Activated naive CD4-positive, alpha-beta T cell treated with anti-CD3 and anti-CD28 coated beads for 36 hours (primary cell): ENCODE measurements around the gene STK32C. TPM values are rescaled to one million over a fixed set of nuclear protein-coding genes. Genes with fewer than 3 reads are reported as not detected.
"Not testable (repeated sequence)": the region's sequence is repeated elsewhere in the genome, so short reads cannot be mapped to it uniquely, and the experiment has no call there.

Source experiments
- CTCF ChIA-PET: fragments of 350-600 bp; sonication (Branson Sonifier 250); formaldehyde crosslinking; loops from one replicate; lab custom pipeline; 2021; ENCODE audit warnings: antibody characterized with exemption; lab: Charles Lee
- DNase-seq: peaks from one replicate; pipeline ENCODE4 v3.0.0-alpha.2; 2020
- H3K27ac Mint-ChIP-seq: one replicate; pipeline ENCODE4 v1.8.0; 2021; ENCODE audit warnings: mild to moderate bottlenecking, mixed read lengths
- H3K27me3 Mint-ChIP-seq: one replicate; pipeline ENCODE4 v1.8.0; 2021; ENCODE audit warnings: low read depth, mixed read lengths
- H3K36me3 Mint-ChIP-seq: one replicate; pipeline ENCODE4 v1.8.0; 2021; ENCODE audit warnings: low read depth, mixed read lengths
- H3K4me1 Mint-ChIP-seq: one replicate; pipeline ENCODE4 v1.8.0; 2021; ENCODE audit warnings: low read depth, mixed read lengths
- H3K4me3 Mint-ChIP-seq: one replicate; pipeline ENCODE4 v1.8.0; 2021; ENCODE audit warnings: mild to moderate bottlenecking, moderate library complexity, mixed read lengths
- H3K9me3 Mint-ChIP-seq: one replicate; pipeline ENCODE4 v1.8.0; 2021; ENCODE audit warnings: mixed read lengths
- intact Hi-C: fragments of 100-400 bp; cut with micrococcal nuclease; formaldehyde crosslinking; loops from one replicate; pipeline ENCODE4 v1.15.1; 2023
- total RNA-seq, 2 experiments: library from RNA; stranded (reverse); gene quantifications; one replicate each; pipeline ENCODE4 v1.2.3, GENCODE V29; 2021

STK32C gene
- total RNA-seq, 2 experiments from 2014 or later, result 16.5 to 16.6 TPM

- no peaks in the 10 kb centered on the region for H3K9me3 Mint-ChIP-seq
- H3K27me3 Mint-ChIP-seq, result no peaks in the 10 kb centered on the region
- H3K27ac Mint-ChIP-seq, result no peak overlapping the region
- H3K4me3 Mint-ChIP-seq, result no peak overlapping the region
- no peak for DNase-seq
- H3K4me1 Mint-ChIP-seq, result peaks cover 22% of the 10 kb centered on the region
- intact Hi-C loops, result loop anchor here (10.0 kb wide), 1 partner anchor 58 kb away; no protein-coding TSS in a partner anchor
- CTCF ChIA-PET, result no interaction called here
- no peaks in the 10 kb centered on the region for H3K36me3 Mint-ChIP-seq
These were observed 141.4 kb downstream of the STK32C start for GRCh38 chr10:132166216-132166950.

GRCh38 chr10:132165416-132165980 is 142.3 kb downstream of the STK32C start:
- Mint-ChIP-seq H3K27me3 (no peaks in the 10 kb centered on the region), H3K4me3 (no peak overlapping the region), H3K27ac (no peak overlapping the region), H3K9me3 (no peaks in the 10 kb centered on the region), H3K4me1 (peaks cover 22% of the 10 kb centered on the region), H3K36me3 (no peaks in the 10 kb centered on the region)
- no peak for DNase-seq
- intact Hi-C loops, result loop anchor here (10.0 kb wide), 1 partner anchor 59 kb away; no protein-coding TSS in a partner anchor
- CTCF ChIA-PET, result interaction anchor here (0.6 kb wide), 1 partner anchor 53 kb away, joined by 4 read pairs; no protein-coding TSS in a partner anchor

- Mint-ChIP-seq H3K9me3 (no peaks in the 10 kb centered on the region), H3K27me3 (no peaks in the 10 kb centered on the region), H3K4me1 (peaks cover 22% of the 10 kb centered on the region), H3K27ac (no peak overlapping the region), H3K4me3 (no peak overlapping the region), H3K36me3 (no peaks in the 10 kb centered on the region)
- intact Hi-C loops, result loop anchor here (10.0 kb wide), 1 partner anchor 60 kb away; no protein-coding TSS in a partner anchor
- CTCF ChIA-PET, result interaction anchor here (0.6 kb wide), 2 partner anchors 54 to 281 kb away, joined by 3 to 4 read pairs; no protein-coding TSS in a partner anchor
- DNase-seq, result no peak
These were observed 142.9 kb downstream of the STK32C start for GRCh38 chr10:132164761-132165278.

GRCh38 chr10:132163826-132164515 is 143.8 kb downstream of the STK32C start:
- Mint-ChIP-seq H3K36me3 (no peaks in the 10 kb centered on the region), H3K4me3 (no peak overlapping the region), H3K9me3 (no peaks in the 10 kb centered on the region), H3K4me1 (peaks cover 28% of the 10 kb centered on the region), H3K27ac (peak overlapping the region; percentile 44), H3K27me3 (no peaks in the 10 kb centered on the region)
- intact Hi-C loops, result loop anchor here (2.0 to 10.0 kb wide), 4 partner anchors 61 to 263 kb away; partner anchors contain the start of gene PPP2R2D
- DNase-seq, result no peak
- CTCF ChIA-PET, result interaction anchor here (0.6 kb wide), 1 partner anchor 280 kb away, joined by 3 read pairs; no protein-coding TSS in a partner anchor

GRCh38 chr10:132163278-132163765 is 144.4 kb downstream of the STK32C start:
- H3K4me3 Mint-ChIP-seq, result no peak overlapping the region
- no peaks in the 10 kb centered on the region for H3K36me3 Mint-ChIP-seq
- peak; percentile 77 for DNase-seq
- CTCF ChIA-PET, result no interaction called here
- no peaks in the 10 kb centered on the region for H3K9me3 Mint-ChIP-seq
- no peaks in the 10 kb centered on the region for H3K27me3 Mint-ChIP-seq
- intact Hi-C loops, result loop anchor here (2.0 to 10.0 kb wide), 4 partner anchors 61 to 263 kb away; partner anchors contain the start of gene PPP2R2D
- H3K4me1 Mint-ChIP-seq, result peaks cover 30% of the 10 kb centered on the region
- peak overlapping the region; percentile 44 for H3K27ac Mint-ChIP-seq

- no peak for DNase-seq
- intact Hi-C loops, result loop anchor here (1.0 to 10.0 kb wide), 6 partner anchors 13 to 284 kb away; partner anchors contain the start of gene PPP2R2D
- Mint-ChIP-seq H3K36me3 (no peaks in the 10 kb centered on the region), H3K9me3 (no peaks in the 10 kb centered on the region), H3K27me3 (no peaks in the 10 kb centered on the region), H3K4me1 (peaks cover 34% of the 10 kb centered on the region), H3K27ac (peak overlapping the region; percentile 97), H3K4me3 (no peak overlapping the region)
- CTCF ChIA-PET, result interaction anchor here (0.7 kb wide), 1 partner anchor 276 kb away, joined by 3 read pairs; no protein-coding TSS in a partner anchor
These were observed 145.0 kb downstream of the STK32C start for GRCh38 chr10:132162590-132163277.

GRCh38 chr10:132162021-132162531 is 145.7 kb downstream of the STK32C start:
- Mint-ChIP-seq H3K27me3 (no peaks in the 10 kb centered on the region), H3K27ac (peak overlapping the region; percentile 97), H3K36me3 (no peaks in the 10 kb centered on the region), H3K4me3 (peak overlapping the region; percentile 38), H3K9me3 (no peaks in the 10 kb centered on the region), H3K4me1 (peaks cover 34% of the 10 kb centered on the region)
- intact Hi-C loops, result loop anchor here (1.0 to 10.0 kb wide), 6 partner anchors 13 to 284 kb away; partner anchors contain the start of gene PPP2R2D
- CTCF ChIA-PET, result interaction anchor here (0.7 kb wide), 1 partner anchor 276 kb away, joined by 3 read pairs; no protein-coding TSS in a partner anchor
- peak; percentile 75 for DNase-seq

GRCh38 chr10:132160834-132161622 is 146.7 kb downstream of the STK32C start:
- Mint-ChIP-seq H3K4me1 (peaks cover 34% of the 10 kb centered on the region), H3K27ac (peak overlapping the region; percentile 70)
- H3K9me3 Mint-ChIP-seq, H3K4me3 Mint-ChIP-seq, CTCF ChIA-PET, H3K36me3 Mint-ChIP-seq, H3K27me3 Mint-ChIP-seq: not testable (repeated sequence)
- intact Hi-C loops, result loop anchor here (10.0 kb wide), 1 partner anchor 64 kb away; no protein-coding TSS in a partner anchor
- DNase-seq, result peak; percentile 56

GRCh38 chr10:132160231-132160630 is 147.5 kb downstream of the STK32C start:
- H3K36me3 Mint-ChIP-seq, H3K9me3 Mint-ChIP-seq, CTCF ChIA-PET, H3K4me3 Mint-ChIP-seq, H3K27me3 Mint-ChIP-seq: not testable (repeated sequence)
- intact Hi-C loops, result loop anchor here (10.0 kb wide), 1 partner anchor 65 kb away; no protein-coding TSS in a partner anchor
- H3K27ac Mint-ChIP-seq, result peak overlapping the region; percentile 84
- DNase-seq, result peak; percentile 30
- H3K4me1 Mint-ChIP-seq, result peaks cover 34% of the 10 kb centered on the region

GRCh38 chr10:132159302-132160230 is 148.2 kb downstream of the STK32C start:
- H3K36me3 Mint-ChIP-seq, CTCF ChIA-PET, H3K27me3 Mint-ChIP-seq, H3K9me3 Mint-ChIP-seq: not testable (repeated sequence)
- Mint-ChIP-seq H3K4me3 (peak overlapping the region; percentile 11), H3K4me1 (peaks cover 34% of the 10 kb centered on the region), H3K27ac (peak overlapping the region; percentile 84)
- intact Hi-C loops, result loop anchor here (2.0 to 10.0 kb wide), 4 partner anchors 15 to 272 kb away; partner anchors contain the start of gene LRRC27
- peak; percentile 70 for DNase-seq
